CD4-positive, alpha-beta T cell (primary cell): ENCODE results near the gene CATSPERE. TPM values are rescaled to one million over a fixed set of nuclear protein-coding genes. Genes with fewer than 3 reads are reported as not detected.

Source experiments
- ATAC-seq: fragments of 200-7000 bp; cut with Tn5 transposase; one replicate; pipeline ENCODE4 v1.10.0; 2022; ENCODE audit warnings: mild to moderate bottlenecking; ENCODE audit not compliant: poor library complexity
- CTCF ChIA-PET: fragments of 350-600 bp; sonication (Branson Sonifier 250); formaldehyde crosslinking; loops from one replicate; lab custom pipeline; 2021; ENCODE audit warnings: antibody characterized with exemption, inconsistent platforms; lab: Charles Lee
- POLR2A ChIA-PET: fragments of 350-600 bp; sonication (Branson Sonifier 250); formaldehyde crosslinking; loops from one replicate; lab custom pipeline; 2021; ENCODE audit warnings: antibody characterized with exemption, inconsistent platforms; lab: Charles Lee
- DNase-seq, 14 experiments: peaks; one replicate each; pipeline ENCODE4 v3.0.0-alpha.2; 2013 to 2020; ENCODE audit warnings: mixed read lengths in 2 of 14
- H3K27ac ChIP-seq, 2 donors: one replicate each; pipeline versions ENCODE4 v1.5.1 to v1.7.0; 2013; ENCODE audit warnings: low read length in 2 of 2, low read depth in 1 of 2, mild to moderate bottlenecking in 1 of 2
- H3K27me3 ChIP-seq, 2 experiments: 1 replicate in 1 of 2; 2 replicates in 1 of 2; pipeline versions ENCODE4 v1.6.1 to v1.7.0; 2013; ENCODE audit warnings: low read length in 2 of 2, control low read depth in 1 of 2, mild to moderate bottlenecking in 1 of 2, moderate library complexity in 1 of 2; ENCODE audit not compliant: insufficient read depth in 2 of 2, control insufficient read depth in 1 of 2
- H3K36me3 ChIP-seq: one replicate; pipeline ENCODE4 v1.6.1; 2013; ENCODE audit warnings: low read length, control low read depth; ENCODE audit not compliant: insufficient read depth
- H3K4me1 ChIP-seq: one replicate; pipeline ENCODE4 v1.6.1; 2013; ENCODE audit warnings: low read length, control low read depth; ENCODE audit not compliant: insufficient read depth
- H3K4me3 ChIP-seq: one replicate; pipeline ENCODE4 v1.5.1; 2013; ENCODE audit warnings: mild to moderate bottlenecking, low read length, moderate library complexity
- H3K9me3 ChIP-seq, 2 experiments: 1 replicate in 1 of 2; 2 replicates in 1 of 2; pipeline versions ENCODE4 v1.6.1 to v1.7.0; 2013; ENCODE audit warnings: low read length in 2 of 2, mild to moderate bottlenecking in 2 of 2, control low read depth in 1 of 2, moderate library complexity in 1 of 2; ENCODE audit not compliant: control insufficient read depth in 1 of 2, insufficient read depth in 1 of 2
- H3K27ac Mint-ChIP-seq: one replicate; pipeline ENCODE4 v1.8.0; 2020; ENCODE audit warnings: mixed read lengths
- H3K27me3 Mint-ChIP-seq: one replicate; pipeline ENCODE4 v1.8.0; 2021; ENCODE audit warnings: mixed read lengths
- H3K36me3 Mint-ChIP-seq: one replicate; pipeline ENCODE4 v1.8.0; 2021; ENCODE audit warnings: low read depth, mixed read lengths
- H3K4me1 Mint-ChIP-seq: one replicate; pipeline ENCODE4 v1.8.0; 2021; ENCODE audit warnings: low read depth, mixed read lengths
- H3K4me3 Mint-ChIP-seq: one replicate; pipeline ENCODE4 v1.8.0; 2020; ENCODE audit warnings: mild to moderate bottlenecking, mixed read lengths
- H3K9me3 Mint-ChIP-seq: one replicate; pipeline ENCODE4 v1.8.0; 2020; ENCODE audit warnings: mixed read lengths
- intact Hi-C, 2 experiments: fragments of 100-400 bp; cut with DNase I in 1 of 2; cut with micrococcal nuclease in 1 of 2; formaldehyde crosslinking; loops; one replicate each; pipeline versions ENCODE4 v1.15.1 to v1.9.0; 2023 to 2025; cut with DNase I, micrococcal nuclease
- total RNA-seq, 174 experiments: library from RNA in 2 of 174; stranded (reverse) in 2 of 174; gene quantifications; one replicate each; pipeline ENCODE4 v1.2.3 and lab custom pipeline; 2021 to 2026
- TF ChIP-seq, protein P1 (sequence below): fragments of 200-600 bp; IDR thresholded peaks from one replicate; pipeline ENCODE4 v1.8.0; 2022; ENCODE audit warnings: antibody characterized with exemption, mild to moderate bottlenecking

The CATSPERE gene
- total RNA-seq, 2 experiments from 2014 or later, result 0.91 to 1.4 TPM

- no peaks in the 10 kb centered on the region for H3K27me3 ChIP-seq
- H3K27ac ChIP-seq, result peak overlapping the region; percentile 16 to 96
- CTCF ChIA-PET, result interaction anchor here (1.2 kb wide), 1 partner anchor 200 kb away, joined by 4 read pairs; the partner anchor contains the start of gene DESI2
- H3K4me3 Mint-ChIP-seq, result peak overlapping the region; percentile 93
- peaks cover 15% of the 10 kb centered on the region for H3K4me1 ChIP-seq
- H3K36me3 Mint-ChIP-seq, result peaks cover 27% of the 10 kb centered on the region
- POLR2A ChIA-PET, result interaction anchor here (1.1 to 3.7 kb wide), 8 partner anchors 8 to 1197 kb away, joined by 3 to 36 read pairs (median 10); partner anchors contain the start of genes CATSPERE, CEP170, HNRNPU and SDCCAG8
- peak overlapping the region; percentile 86 for H3K4me3 ChIP-seq
- intact Hi-C loops, result loop anchor here (2.0 to 10.0 kb wide), 12 partner anchors 125 to 1200 kb away; partner anchors contain the start of genes HNRNPU (in 2 of the 2), CEP170 (in 1 of the 2), COX20 (in 1 of the 2) and DESI2 (in 1 of the 2)
- H3K9me3 Mint-ChIP-seq, result peaks cover 2% of the 10 kb centered on the region
- no peaks in the 10 kb centered on the region for H3K27me3 Mint-ChIP-seq
- H3K4me1 Mint-ChIP-seq, result peaks cover 42% of the 10 kb centered on the region
- TF ChIP-seq, protein P1, sequence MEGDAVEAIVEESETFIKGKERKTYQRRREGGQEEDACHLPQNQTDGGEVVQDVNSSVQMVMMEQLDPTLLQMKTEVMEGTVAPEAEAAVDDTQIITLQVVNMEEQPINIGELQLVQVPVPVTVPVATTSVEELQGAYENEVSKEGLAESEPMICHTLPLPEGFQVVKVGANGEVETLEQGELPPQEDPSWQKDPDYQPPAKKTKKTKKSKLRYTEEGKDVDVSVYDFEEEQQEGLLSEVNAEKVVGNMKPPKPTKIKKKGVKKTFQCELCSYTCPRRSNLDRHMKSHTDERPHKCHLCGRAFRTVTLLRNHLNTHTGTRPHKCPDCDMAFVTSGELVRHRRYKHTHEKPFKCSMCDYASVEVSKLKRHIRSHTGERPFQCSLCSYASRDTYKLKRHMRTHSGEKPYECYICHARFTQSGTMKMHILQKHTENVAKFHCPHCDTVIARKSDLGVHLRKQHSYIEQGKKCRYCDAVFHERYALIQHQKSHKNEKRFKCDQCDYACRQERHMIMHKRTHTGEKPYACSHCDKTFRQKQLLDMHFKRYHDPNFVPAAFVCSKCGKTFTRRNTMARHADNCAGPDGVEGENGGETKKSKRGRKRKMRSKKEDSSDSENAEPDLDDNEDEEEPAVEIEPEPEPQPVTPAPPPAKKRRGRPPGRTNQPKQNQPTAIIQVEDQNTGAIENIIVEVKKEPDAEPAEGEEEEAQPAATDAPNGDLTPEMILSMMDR, result peak; percentile 45
- H3K36me3 ChIP-seq, result peaks cover 8% of the 10 kb centered on the region
- ATAC-seq, result peak; percentile 83
- peak; percentile 97 to 100 (median 99) for DNase-seq
- no peaks in the 10 kb centered on the region for H3K9me3 ChIP-seq
- peak overlapping the region; percentile 98 for H3K27ac Mint-ChIP-seq
Observed at GRCh38 chr1:244451951-244452795, 8.9 kb upstream of the CATSPERE start.

DNA sequence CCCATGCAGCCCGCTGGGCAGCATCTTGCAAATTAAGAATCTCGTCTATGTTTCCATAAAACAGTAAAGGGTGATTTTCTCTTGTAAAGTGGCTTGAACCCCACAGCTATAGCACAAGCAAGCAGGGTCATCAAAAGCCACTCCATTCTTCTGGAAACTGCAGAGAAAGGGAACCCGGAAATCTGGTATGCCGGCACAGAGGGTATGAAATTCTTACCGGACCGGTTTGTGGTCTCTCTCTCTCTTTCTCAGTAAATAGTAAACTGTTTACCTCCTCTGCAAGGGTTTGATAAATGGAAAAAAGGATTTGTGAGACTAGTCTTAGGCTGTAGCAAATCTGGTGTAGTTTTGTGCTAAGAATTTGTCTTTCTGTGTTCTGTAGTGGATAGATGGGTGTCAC, 6.7 kb upstream of the CATSPERE start:
- no peak overlapping the region for H3K27ac Mint-ChIP-seq
- DNase-seq (no peak), ATAC-seq (no peak)
- no peaks in the 10 kb centered on the region for H3K9me3 ChIP-seq
- no peak overlapping the region for H3K27ac ChIP-seq
- CTCF ChIA-PET, result no interaction called here
- peaks cover 15% of the 10 kb centered on the region for H3K36me3 Mint-ChIP-seq
- TF ChIP-seq, protein P1, result no peak
- intact Hi-C loops, result loop anchor here (2.0 to 10.0 kb wide), 10 partner anchors 127 to 1202 kb away; partner anchors contain the start of genes HNRNPU (in 2 of the 2), CEP170 (in 1 of the 2), COX20 (in 1 of the 2) and SDCCAG8 (in 1 of the 2)
- H3K4me3 ChIP-seq, result no peak overlapping the region
- H3K36me3 ChIP-seq, result peaks cover 7% of the 10 kb centered on the region
- no peaks in the 10 kb centered on the region for H3K27me3 ChIP-seq
- H3K27me3 Mint-ChIP-seq, result no peaks in the 10 kb centered on the region
- peaks cover 15% of the 10 kb centered on the region for H3K4me1 ChIP-seq
- peaks cover 2% of the 10 kb centered on the region for H3K9me3 Mint-ChIP-seq
- no peak overlapping the region for H3K4me3 Mint-ChIP-seq
- H3K4me1 Mint-ChIP-seq, result peaks cover 21% of the 10 kb centered on the region
- POLR2A ChIA-PET, result no interaction called here

- H3K9me3 Mint-ChIP-seq, result peaks cover 2% of the 10 kb centered on the region
- no peaks in the 10 kb centered on the region for H3K36me3 ChIP-seq
- no peak for DNase-seq
- intact Hi-C loops, result loop anchor here (10.0 kb wide), 4 partner anchors 378 to 1202 kb away; partner anchors contain the start of genes CEP170 (in 1 of the 2), COX20 (in 1 of the 2), HNRNPU (in 1 of the 2) and SDCCAG8 (in 1 of the 2)
- H3K27me3 ChIP-seq, result no peaks in the 10 kb centered on the region
- no peaks in the 10 kb centered on the region for H3K9me3 ChIP-seq
- peaks cover 15% of the 10 kb centered on the region for H3K4me1 ChIP-seq
- H3K36me3 Mint-ChIP-seq, result peaks cover 7% of the 10 kb centered on the region
- TF ChIP-seq, protein P1, result no peak
- H3K27ac ChIP-seq, result no peak overlapping the region
- H3K4me3 ChIP-seq, result no peak overlapping the region
- no peak overlapping the region for H3K27ac Mint-ChIP-seq
- no peak for ATAC-seq
- ChIA-PET CTCF (no interaction called here), POLR2A (interaction anchor here (0.7 kb wide), 1 partner anchor 8 kb away, joined by 3 read pairs; no protein-coding TSS in a partner anchor)
- no peak overlapping the region for H3K4me3 Mint-ChIP-seq
- H3K27me3 Mint-ChIP-seq, result no peaks in the 10 kb centered on the region
- peaks cover 18% of the 10 kb centered on the region for H3K4me1 Mint-ChIP-seq
Observed at GRCh38 chr1:244456586-244456985, 4.5 kb upstream of the CATSPERE start.
